ENCODE measurements around the gene RUNX2.

DNA sequence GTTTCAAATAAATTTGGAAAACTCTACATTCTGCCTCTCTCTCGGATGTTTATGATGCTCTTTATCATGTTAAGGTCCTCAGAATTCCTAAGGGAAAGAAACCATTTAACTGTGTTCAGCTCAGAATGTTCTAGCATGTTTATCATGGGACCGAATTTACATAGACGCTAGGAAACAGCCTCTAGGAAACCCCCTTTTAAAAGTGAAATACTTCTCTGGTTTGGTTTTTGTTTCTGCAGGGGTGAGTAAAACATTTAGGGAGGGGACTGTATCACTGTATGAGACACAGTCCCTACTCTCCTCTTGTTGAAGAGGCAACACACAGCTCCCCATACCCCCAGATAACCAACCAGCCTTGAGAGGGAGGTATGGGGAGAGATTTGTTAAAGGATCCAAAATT, 317.2 kb downstream of the RUNX2 start:
- TF ChIP-seq, protein P1, sequence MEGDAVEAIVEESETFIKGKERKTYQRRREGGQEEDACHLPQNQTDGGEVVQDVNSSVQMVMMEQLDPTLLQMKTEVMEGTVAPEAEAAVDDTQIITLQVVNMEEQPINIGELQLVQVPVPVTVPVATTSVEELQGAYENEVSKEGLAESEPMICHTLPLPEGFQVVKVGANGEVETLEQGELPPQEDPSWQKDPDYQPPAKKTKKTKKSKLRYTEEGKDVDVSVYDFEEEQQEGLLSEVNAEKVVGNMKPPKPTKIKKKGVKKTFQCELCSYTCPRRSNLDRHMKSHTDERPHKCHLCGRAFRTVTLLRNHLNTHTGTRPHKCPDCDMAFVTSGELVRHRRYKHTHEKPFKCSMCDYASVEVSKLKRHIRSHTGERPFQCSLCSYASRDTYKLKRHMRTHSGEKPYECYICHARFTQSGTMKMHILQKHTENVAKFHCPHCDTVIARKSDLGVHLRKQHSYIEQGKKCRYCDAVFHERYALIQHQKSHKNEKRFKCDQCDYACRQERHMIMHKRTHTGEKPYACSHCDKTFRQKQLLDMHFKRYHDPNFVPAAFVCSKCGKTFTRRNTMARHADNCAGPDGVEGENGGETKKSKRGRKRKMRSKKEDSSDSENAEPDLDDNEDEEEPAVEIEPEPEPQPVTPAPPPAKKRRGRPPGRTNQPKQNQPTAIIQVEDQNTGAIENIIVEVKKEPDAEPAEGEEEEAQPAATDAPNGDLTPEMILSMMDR (IDR thresholded peaks at IDR 0.05; ENCODE audit: low read length): no peak
- TF ChIP-seq EZH2 (IDR thresholded peaks at IDR 0.05; ENCODE audit: borderline replicate concordance, low read length): no peak

Data from OCI-LY1 (cell line).